ENCODE data around the gene BTBD17.

Gene BTBD17

DNA sequence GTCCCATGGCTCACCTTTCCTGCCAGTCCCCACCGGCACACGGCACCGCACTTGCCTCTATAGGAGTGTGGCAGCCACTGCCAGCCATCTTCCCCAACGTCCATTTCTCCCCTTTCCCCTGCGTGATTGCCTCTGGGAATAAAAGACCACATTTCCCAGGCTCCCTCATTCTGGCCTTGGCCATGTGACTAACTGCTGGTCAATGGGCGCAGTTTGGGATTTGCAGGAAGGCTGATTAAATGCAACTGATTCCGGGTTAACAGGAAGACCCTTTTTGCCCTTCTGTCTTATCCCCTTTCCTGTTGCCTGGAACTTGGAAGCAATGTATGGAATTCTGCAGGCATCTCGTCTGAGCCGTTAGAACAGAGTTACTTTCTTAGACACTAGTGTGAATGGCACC is 3.0 kb downstream of the BTBD17 start:
- no peak for DNase-seq (ENCODE audit: low spot score)

DNA sequence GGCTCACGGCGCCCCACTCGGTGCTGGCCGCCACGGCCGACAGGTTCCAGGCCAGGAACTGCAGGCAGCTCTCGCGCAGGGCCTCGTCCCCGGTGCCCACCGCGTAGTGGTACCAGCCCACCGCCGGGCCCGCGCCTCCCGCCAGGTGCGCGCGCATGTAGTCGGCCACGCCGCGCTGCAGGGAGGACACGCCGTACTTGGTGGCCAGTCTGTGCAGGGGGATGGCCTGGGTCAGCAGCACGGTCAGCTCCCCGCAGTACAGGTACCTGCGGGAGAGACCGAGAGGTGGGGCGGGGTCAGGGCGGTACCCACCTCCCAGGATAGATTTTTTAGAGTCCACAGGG is 4.2 kb downstream of the BTBD17 start:
- no peak for DNase-seq (ENCODE audit: low spot score)

DNA sequence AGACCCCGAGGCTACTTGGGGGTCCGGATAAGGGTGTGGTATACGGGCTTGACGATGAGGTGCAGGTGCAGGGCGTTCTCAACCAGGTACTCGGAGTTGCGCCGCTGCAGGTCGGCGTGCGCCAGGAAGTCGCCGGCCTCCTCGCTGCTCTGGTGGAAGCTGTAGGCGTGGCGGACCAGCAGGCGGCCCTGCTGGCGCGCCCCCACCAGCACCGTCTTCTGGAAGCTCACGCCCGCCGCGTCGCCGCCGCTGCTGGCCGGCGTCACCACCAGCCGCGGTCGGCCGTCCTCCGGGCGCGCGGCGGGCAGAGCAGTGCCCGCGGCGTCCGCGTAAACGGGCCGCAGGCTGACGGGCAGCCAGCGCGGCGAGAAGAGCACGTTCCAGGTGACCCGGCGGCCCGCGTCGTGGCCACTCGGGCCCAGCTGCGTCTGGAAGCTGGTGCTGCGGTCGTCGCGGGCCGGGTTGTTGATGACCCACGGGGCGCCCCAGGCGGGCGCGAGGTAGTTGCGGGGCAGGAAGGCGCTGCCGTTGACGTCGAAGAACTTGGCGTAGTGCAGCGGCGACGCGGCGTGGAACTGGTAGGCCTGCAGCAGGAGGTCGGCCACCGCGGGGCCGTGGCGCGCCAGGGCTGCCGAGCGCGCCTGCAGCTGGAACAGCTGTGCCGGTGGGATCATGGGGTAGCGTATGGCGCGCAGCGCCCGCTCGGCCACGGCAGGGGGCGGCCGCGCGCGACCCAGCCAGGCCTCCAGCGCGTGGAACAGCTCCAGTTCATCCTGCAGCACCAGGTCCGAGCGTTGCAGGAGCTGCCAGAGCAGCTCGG is 4.8 kb downstream of the BTBD17 start:
- DNase-seq (ENCODE audit: low spot score): no peak

DNA sequence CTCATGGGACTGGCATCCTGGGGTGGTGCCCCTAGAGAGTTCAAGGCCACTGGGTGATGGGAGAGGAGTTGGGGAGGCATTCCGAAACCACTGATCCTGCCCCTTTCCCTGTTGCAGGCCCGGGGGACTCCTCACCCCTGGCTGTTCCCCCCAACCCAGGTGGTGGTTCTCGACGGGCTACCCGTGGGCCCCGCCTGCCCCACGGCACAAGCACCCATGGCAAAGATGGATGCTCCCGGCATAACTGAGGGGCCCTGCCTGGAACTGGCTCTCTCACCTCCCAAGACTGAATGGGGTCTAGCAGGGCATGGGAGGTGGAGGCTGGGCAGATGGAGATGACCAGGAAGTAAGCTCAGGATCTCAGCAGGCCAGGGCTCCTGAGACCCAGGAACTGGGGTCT is 6.6 kb downstream of the BTBD17 start:
- DNase-seq (ENCODE audit: low spot score): no peak

DNA sequence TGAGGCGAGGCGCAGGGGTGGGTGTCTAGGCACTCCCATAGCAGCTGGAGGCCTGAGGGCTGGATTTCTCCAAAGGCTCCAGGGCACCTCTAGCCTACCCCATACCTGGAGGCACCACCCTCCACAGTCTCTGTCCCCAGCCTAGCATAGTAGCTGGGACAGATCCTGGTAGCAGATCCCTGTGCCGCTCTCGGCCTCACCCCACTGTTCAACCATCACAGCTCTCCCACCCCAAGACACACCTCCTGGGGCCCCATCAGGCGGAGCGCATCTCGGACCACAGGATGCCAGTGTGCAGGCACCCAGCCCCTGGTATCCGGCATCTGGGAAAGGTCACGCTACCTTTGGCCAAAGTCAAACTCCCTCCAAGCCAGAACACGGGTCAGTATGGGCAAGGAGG is 7.1 kb downstream of the BTBD17 start:
- no peak for DNase-seq (ENCODE audit: low spot score)

DNA sequence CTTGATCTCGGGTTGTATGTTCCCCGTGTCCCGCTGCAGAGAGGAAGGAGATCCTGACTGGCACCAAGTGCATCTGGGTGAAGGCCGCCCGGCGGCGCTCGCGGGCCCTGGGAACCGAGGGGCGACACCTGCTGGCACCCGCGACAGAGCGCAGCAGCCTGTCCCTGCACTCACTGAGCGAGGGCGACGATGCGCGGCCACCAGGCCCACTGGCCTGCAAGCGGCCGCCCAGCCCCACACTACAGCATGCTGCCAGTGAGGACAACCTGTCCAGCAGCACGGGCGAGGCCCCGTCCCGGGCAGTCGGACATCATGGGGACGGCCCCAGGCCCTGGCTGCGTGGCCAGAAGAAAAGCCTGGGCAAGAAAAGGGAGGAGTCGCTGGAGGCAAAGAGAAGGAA is 7.5 kb downstream of the BTBD17 start:
- DNase-seq (ENCODE audit: low spot score): peak; percentile 39

DNA sequence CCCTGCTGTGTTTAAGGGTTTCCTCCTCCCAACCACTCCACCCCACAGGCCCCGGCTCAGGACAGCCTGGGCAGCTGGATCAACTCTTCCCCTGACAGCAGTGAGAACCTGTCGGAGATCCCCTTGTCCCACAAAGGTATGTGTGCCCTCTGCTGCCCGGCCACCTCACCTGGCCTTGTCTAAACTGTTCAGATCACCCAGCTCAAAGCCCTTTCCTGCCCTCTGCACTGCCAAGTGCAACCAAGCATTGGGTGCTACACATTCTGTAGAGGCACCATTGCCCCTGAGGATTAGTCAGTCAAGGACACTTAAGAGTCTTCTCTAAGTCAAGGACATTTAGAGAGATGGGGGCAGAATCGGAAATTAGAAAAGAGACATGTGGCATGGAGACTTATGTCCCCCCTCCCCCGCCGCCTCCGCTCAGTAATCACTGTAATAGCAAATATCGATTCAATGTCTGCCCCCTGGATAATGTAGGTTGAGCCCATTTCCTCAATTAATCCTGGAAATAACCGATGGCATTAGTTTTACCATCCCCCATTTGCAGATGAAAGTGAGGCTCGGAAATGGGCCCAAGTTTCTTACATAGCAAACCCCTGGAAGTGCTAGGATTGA is 8.1 kb downstream of the BTBD17 start:
- no peak for DNase-seq (ENCODE audit: low spot score)

DNA sequence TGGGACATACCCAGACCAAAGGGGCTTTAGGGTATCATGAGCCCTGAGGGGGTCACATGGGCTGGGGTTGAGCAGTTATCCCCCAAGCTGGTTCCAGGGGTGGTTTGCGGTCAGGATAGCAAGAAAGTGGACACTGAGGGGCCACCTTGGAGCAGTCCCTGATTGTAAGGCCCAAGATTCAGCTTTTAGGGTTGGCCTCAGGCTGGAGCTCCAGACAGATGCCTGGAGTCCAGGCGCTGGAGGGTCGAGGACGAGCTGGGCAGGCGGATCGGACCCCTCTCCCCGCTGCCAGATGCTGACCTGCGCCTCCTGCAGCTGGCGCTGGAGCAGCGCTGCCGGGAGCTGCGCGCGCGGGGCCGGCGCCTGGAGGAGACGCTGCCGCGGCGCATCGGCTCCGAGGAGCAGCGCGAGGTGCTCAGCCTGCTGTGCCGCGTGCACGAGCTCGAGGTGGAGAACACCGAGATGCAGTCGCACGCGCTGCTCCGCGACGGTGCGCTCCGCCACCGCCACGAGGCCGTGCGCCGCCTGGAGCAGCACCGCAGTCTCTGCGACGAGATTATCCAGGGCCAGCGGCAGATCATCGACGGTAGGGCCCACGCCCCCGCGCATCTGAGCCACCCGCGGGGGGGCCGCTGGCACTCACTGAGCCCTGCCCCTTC is 10.0 kb downstream of the BTBD17 start:
- no peak for DNase-seq (ENCODE audit: low spot score)

DNA sequence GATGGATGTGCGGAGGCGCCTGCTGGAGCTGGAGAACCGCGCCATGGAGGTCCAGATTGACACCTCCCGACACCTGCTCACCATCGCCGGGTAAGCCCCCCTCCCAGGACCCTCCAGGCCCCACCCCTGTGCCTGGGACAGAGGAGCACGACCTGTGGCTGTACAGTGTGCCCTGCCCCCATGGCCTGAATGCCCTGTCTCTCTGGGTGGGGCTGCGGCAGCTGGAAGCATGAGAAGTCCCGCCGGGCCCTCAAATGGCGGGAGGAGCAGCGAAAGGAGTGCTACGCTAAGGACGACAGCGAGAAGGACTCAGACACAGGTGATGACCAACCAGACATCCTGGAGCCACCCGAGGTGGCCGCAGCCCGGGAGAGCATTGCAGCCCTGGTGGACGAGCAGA is 11.2 kb downstream of the BTBD17 start:
- no peak for DNase-seq (ENCODE audit: low spot score)

DNA sequence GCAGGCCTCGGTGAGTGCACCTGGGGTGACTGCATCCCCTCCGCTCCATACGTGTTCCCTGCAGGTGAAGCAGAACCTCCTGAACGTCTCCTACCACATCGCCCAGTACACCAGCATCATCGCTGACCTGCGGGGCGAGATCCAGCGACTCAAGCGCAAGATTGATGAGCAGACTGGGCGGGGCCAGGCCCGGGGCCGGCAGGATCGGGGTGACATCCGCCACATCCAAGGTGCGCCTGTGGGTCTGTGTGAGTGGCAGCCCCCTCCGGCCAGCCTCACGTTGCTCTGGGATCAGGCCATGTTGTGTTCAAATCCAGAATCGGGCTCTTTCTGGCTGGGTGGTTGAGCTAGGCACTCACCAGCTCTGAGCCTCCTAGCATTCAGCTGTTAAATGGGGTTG is 12.5 kb downstream of the BTBD17 start:
- no peak for DNase-seq (ENCODE audit: low spot score)

DNA sequence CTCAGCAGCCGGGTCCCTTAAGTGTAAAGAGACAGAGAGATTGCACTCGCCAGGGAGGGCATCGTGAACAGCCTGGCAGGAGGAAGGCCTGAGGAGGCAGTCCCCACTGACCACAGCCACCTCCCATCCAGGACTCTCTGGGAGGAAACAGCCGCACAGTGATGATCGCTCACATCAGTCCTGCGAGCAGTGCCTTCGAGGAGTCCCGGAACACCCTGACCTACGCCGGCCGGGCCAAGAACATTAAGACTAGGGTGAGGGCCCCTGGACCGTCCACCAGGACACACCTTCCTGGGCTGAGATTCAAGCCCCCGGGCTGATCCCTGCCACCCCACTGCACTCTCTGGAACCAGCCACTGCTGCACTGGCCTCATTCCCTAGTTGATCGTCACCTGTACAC is 14.0 kb downstream of the BTBD17 start:
- no peak for DNase-seq (ENCODE audit: low spot score)

DNA sequence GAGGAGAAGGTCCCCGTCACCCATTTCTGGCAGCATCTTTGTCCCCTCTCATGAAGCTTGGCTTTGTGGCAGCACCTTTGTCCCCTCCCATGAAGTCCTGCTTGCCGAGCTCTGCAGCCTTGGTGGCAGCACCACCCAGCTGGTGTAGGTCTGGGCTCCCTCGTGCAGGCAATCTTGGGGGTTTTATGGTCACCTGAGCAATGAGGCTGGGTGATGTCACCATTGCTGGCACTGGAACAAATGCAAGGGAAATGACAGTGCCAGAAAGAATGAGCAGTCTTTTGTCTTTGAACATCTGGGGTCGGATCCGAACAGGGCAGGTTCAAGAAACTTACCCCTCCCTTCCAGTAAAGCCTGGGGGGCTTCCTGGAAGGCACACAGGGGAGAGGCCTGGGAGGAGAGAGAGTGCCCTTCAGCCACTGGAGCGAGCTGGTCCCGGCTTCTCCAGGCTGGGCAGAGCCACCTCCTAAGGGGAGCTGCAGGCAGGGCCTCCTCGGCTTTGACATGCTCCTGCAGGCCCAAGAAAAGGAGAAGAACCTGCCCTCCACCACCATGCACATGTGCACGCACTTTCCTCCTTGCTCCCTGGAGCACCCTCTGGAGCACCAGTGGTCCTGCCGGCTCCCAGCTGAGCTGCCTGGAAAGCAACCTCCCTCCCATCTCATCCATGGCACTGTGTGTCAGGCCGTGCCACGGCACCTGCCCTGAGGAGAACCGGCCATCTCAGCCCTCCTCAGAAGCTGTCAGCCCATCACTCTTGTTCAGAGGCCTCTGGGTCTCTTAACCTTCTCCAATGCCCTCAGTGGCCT is 16.0 kb downstream of the BTBD17 start:
- DNase-seq (ENCODE audit: low spot score): no peak

DNA sequence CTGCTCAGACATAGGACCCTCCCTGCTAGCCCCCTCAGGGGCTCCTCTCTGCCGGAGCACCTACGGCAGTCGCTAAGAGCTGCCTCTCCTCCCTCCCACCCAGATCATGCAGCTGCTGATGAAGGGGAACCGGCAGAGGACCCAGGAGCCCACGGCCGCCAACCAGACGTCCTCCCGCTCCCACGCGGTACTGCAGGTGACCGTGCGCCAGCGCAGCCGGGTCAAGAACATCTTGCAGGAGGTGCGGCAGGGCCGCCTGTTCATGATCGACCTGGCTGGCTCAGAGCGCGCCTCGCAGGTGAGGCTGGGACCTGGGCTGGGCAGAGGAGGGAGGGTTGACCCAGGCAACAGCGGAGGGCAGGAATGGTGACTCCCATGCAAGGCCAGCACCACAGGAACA is 17.0 kb downstream of the BTBD17 start:
- no peak for DNase-seq (ENCODE audit: low spot score)

DNA sequence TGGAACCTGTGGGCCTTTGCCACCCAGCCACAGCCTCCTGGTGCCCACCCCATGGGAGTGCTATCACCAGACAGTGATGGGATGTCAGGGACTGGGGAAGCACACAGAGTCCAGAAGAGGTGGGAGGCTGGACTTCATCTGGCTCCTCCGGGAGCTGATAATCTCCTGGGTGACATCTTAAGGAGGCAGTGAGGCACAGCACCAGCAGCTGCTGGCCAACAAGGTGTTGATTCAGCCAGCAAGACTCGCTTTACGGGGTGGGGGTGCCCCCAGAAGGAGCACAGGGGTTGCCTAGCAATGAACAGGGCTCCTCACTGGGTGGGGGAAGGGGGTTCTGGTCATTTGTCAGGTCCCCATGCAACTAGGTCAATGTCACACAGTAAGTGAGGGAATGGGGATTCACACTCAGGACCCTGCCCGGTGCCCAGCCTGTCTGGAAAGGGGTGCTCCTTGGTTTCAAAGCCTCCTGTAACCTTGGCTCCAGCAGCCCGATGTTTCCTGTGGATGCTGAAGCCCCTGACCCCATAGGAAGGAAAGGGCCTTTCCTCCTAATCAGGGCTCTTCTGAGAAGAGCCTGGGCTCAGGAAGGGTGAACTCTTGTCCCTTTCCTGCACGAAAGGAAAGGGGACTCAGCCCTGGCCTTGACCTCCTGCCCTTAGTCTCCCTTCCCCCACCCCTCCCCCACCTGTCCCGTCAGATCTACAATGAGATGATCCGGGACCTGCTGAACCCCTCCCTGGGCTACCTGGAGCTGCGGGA is 18.0 kb downstream of the BTBD17 start:
- DNase-seq (ENCODE audit: low spot score): no peak

DNA sequence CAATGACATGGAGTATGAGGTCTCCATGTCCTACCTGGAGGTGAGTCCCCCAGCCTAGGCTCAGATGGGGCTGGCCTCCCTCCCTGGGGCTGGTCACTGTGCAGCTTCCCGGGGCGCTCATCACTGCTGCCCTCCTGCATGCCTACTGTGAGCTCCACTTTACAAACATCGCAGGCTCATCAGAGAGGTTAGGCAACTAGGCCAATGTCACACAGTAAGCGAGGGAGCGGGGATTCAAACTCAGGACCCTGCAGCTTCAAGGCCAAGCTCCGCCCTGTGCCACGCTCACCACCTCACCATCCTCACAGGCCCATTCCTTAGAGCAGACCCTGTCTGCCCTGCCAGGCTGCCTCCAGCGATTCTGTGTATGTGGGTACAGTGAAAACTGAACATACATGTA is 18.5 kb downstream of the BTBD17 start:
- no peak for DNase-seq (ENCODE audit: low spot score)

DNA sequence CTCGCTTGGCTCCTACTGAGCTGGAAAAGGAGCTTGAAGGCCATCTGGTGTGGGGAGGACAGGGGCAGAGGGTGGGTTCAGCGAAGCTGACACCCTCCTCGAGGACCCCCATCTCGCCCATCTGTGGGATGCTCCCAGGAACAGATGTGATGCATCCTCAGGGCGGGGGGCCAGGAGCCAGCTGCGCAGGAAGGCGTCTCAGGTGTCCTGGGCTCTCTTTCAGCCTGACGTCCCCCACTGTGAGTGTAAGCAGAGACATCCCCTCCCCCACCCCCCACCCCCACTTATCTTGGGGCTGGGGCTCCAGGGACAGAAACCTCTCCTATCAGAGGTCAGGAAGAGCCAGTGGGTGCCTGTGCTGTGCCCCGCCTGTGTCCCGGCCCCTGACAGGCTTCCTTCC is 19.4 kb downstream of the BTBD17 start:
- no peak for DNase-seq (ENCODE audit: low spot score)

DNA sequence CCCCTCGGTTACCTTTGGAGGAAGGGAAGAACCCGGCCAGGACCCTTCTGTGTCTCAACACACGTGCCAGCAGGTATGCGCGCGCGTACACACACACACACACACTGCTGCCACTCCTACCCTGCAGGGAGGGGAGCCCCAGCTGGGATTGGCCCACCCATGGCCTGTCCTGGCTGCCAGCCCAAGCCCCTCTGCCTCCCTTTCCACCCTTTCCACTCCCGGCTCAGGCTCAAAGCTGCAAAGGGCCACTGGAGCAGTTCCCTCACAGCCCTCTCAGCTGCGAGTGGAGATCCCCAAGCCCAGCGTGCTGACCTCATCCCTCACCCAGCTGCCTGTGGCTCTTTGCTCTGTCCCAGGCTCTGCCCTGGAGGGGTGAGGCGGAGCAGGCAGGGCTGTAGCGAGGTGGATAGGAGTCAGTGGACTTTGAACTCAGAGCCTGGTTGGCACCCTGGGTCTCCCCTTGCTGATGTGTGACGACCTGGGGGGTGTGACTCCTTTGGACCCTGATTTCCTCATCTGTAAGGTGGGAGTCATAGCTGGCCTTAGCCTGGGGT is 21.1 kb downstream of the BTBD17 start:
- no peak for DNase-seq (ENCODE audit: low spot score)

DNA sequence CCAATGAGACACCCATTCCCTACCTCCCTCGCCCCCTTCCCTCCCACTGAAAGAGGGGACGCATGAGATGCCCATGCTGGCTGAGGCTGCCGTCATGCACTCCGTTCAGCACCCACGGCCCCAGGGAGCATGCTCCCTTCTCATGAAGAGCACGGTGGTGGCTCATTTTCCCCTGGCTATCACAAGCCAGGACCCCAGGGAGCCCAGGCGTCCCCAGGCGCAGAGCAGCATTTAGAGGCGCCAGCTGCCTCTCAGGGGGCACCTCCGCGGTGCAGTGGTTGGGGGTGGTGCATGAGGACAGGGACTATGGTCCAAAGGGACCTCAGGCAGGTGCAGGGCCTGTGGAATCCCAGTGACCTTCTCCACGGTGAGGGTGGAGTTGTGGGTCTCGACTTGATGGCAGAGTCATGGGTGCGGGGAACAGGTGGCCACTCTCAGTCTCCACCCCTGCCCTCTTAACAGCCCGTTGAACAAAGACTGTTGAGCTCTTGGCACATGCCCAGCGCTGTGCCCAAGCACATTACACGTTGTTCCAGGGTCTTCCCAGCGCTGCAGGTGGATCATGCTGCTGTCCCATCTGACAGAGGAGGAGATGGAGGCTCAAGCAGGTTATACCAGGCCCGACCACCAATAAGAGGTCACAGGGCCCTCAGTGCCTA is 22.0 kb downstream of the BTBD17 start:
- DNase-seq (ENCODE audit: low spot score): no peak

DNA sequence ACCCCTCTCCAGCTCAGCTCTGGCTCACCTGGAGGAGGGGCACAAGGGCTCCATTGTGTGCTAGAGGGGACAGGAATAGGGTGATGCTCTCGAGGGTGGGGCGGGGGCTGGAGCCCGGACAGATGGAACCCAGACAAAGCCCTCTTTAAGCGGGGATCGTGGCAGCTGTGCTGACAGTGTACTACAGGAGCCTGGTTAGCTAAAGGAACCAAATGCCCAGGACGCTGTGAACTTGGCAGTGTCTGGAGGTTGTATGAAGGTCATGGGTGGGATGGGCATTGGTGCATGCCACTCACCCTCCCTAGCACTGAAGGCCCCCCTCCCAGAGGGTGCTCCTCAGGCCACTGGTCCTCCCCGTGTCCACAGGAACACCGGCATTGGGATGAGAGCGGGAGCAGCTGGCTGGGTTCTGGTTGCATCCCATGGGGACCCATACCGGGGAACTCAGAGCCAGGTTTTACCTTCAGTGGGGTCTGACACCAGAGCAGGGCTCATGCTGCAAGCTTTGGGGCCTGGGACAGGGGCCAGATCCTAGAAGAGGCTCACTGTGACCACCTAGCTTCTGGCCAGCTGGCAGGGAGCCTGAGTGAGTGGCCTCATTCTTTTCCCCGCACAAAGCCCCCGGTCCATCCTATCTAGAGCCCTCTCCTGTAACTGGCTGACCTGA is 23.7 kb downstream of the BTBD17 start:
- no peak for DNase-seq (ENCODE audit: low spot score)

DNA sequence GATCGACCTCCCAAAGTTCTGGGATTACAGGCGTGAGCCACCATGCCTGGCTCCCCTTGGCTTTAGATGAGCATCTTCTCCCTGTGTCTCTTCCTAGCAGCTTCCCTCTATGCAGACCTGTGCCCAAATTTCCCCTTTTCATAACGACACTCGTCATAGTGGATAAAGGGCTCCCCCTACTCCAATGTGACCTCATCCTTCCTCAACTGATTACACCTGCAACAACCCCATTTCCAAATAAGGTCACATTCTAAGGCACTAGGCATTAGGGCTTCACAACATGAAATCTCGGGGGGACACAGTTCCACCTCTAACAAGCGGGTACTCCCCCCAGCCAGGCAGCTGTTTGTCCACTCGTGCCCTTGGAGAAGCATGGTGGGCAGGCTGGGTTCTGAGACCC is 25.4 kb downstream of the BTBD17 start:
- DNase-seq (ENCODE audit: low spot score): no peak
